Trophoblast cell (in vitro differentiated cells and primary cell): ENCODE results near the gene LILRB4.
"Not testable (repeated sequence)": the region's sequence is repeated elsewhere in the genome, so short reads cannot be mapped to it uniquely, and the experiment has no call there.

Experiments
- DNase-seq, 2 donors: peaks; one replicate each; pipeline ENCODE4 v3.0.0-alpha.2; 2016
- H2AFZ ChIP-seq: 2 replicates; pipeline ENCODE4 v1.6.1; 2013; ENCODE audit warnings: low read length, moderate library complexity, mild to moderate bottlenecking; ENCODE audit not compliant: insufficient read depth, poor library complexity
- H2AK5ac ChIP-seq: 2 replicates; pipeline ENCODE4 v1.6.1; 2013; ENCODE audit warnings: mild to moderate bottlenecking, low read length
- H2BK120ac ChIP-seq: 2 replicates; pipeline ENCODE4 v1.6.1; 2013; ENCODE audit warnings: low read length, mild to moderate bottlenecking, moderate library complexity; ENCODE audit not compliant: insufficient read depth, poor library complexity
- H2BK12ac ChIP-seq: 2 replicates; pipeline ENCODE4 v1.6.1; 2013; ENCODE audit warnings: mild to moderate bottlenecking, low read length, moderate library complexity
- H2BK5ac ChIP-seq: 2 replicates; pipeline ENCODE4 v1.6.1; 2013; ENCODE audit warnings: low read length, low read depth, moderate library complexity, mild to moderate bottlenecking; ENCODE audit not compliant: poor library complexity
- H3K14ac ChIP-seq: 2 replicates; pipeline ENCODE4 v1.6.1; 2013; ENCODE audit warnings: mild to moderate bottlenecking, low read length
- H3K18ac ChIP-seq: 2 replicates; pipeline ENCODE4 v1.6.1; 2013; ENCODE audit warnings: mild to moderate bottlenecking, low read length
- H3K23ac ChIP-seq: 2 replicates; pipeline ENCODE4 v1.6.1; 2013; ENCODE audit warnings: low read length
- H3K27ac ChIP-seq: 2 replicates; pipeline ENCODE4 v1.5.1; 2013; ENCODE audit warnings: low read depth, mild to moderate bottlenecking, inconsistent platforms, low read length, moderate library complexity
- H3K27me3 ChIP-seq: 2 replicates; pipeline ENCODE4 v1.6.1; 2013; ENCODE audit warnings: inconsistent platforms, mild to moderate bottlenecking, low read length, moderate library complexity; ENCODE audit not compliant: insufficient read depth
- H3K36me3 ChIP-seq, 2 experiments: 1 replicate in 1 of 2; 2 replicates in 1 of 2; pipeline ENCODE4 v1.6.1; 2013; ENCODE audit warnings: low read length in 2 of 2, mild to moderate bottlenecking in 2 of 2, moderate library complexity in 1 of 2; ENCODE audit not compliant: insufficient read depth in 2 of 2, control insufficient read depth in 1 of 2
- H3K4ac ChIP-seq: 2 replicates; pipeline ENCODE4 v1.6.1; 2013; ENCODE audit warnings: low read depth, mild to moderate bottlenecking, low read length, moderate library complexity
- H3K4me1 ChIP-seq, 2 experiments: 1 replicate in 1 of 2; 2 replicates in 1 of 2; pipeline ENCODE4 v1.6.1; 2013; ENCODE audit warnings: low read length in 2 of 2, mild to moderate bottlenecking in 2 of 2, moderate library complexity in 1 of 2; ENCODE audit not compliant: insufficient read depth in 2 of 2, control insufficient read depth in 1 of 2
- H3K4me2 ChIP-seq: 2 replicates; pipeline ENCODE4 v1.6.1; 2013; ENCODE audit warnings: inconsistent platforms, mild to moderate bottlenecking, low read length, moderate library complexity
- H3K4me3 ChIP-seq: 2 replicates; pipeline ENCODE4 v1.5.1; 2013; ENCODE audit warnings: mild to moderate bottlenecking, low read depth, low read length, inconsistent platforms
- H3K79me1 ChIP-seq: one replicate; pipeline ENCODE4 v1.6.1; 2013; ENCODE audit warnings: low read length
- H3K79me2 ChIP-seq: 2 replicates; pipeline ENCODE4 v1.6.1; 2013; ENCODE audit warnings: low read length, mild to moderate bottlenecking; ENCODE audit not compliant: control insufficient read depth, insufficient read depth, poor library complexity
- H3K9ac ChIP-seq: 2 replicates; pipeline ENCODE4 v1.6.1; 2013; ENCODE audit warnings: mild to moderate bottlenecking, low read length
- H3K9me3 ChIP-seq: 2 replicates; pipeline ENCODE4 v1.6.1; 2013; ENCODE audit warnings: low read depth, mild to moderate bottlenecking, control low read depth, inconsistent platforms, low read length; ENCODE audit not compliant: insufficient read depth
- H4K12ac ChIP-seq: 2 replicates; pipeline ENCODE4 v1.6.1; 2013; ENCODE audit warnings: low read depth, mild to moderate bottlenecking, low read length, moderate library complexity
- H4K8ac ChIP-seq: 2 replicates; pipeline ENCODE4 v1.6.1; 2013; ENCODE audit warnings: low read depth, mild to moderate bottlenecking, low read length, moderate library complexity
- H4K91ac ChIP-seq: one replicate; pipeline ENCODE4 v1.6.1; 2013; ENCODE audit warnings: low read depth, mild to moderate bottlenecking, low read length, moderate library complexity
- WGBS: extraction: QIAGEN DNeasy Blood & Tissue Kit; methylation state at CpG from one replicate; pipeline ENCODE4 v1.1.7; 2013; ENCODE audit warnings: missing lambda C conversion rate; ENCODE audit not compliant: insufficient read length, insufficient coverage; ENCODE audit errors: extremely low coverage; 5-methylcytosine and 5-hydroxymethylcytosine counted together

LILRB4 gene

GRCh38 chr19:54638683-54639082, 24.1 kb upstream of the LILRB4 start:
- no peak overlapping the region for H3K9ac ChIP-seq
- no peak overlapping the region for H3K23ac ChIP-seq
- DNase-seq: no peak
- WGBS: no CpG with 5 or more reads among the region's 18 CpGs
- no peak overlapping the region for H4K8ac ChIP-seq
- H2BK12ac ChIP-seq: no peak overlapping the region
- H3K27me3 ChIP-seq: peaks cover 2% of the 10 kb centered on the region
- no peaks in the 10 kb centered on the region for H3K79me1 ChIP-seq
- H3K4me1 ChIP-seq: no peaks in the 10 kb centered on the region
- H3K9me3 ChIP-seq: peaks cover 32% of the 10 kb centered on the region
- no peak overlapping the region for H3K4me3 ChIP-seq
- no peak overlapping the region for H3K27ac ChIP-seq
- no peak overlapping the region for H2AK5ac ChIP-seq
- no peak overlapping the region for H2BK5ac ChIP-seq
- H3K4me2 ChIP-seq: no peak overlapping the region
- no peaks in the 10 kb centered on the region for H3K36me3 ChIP-seq
- no peak overlapping the region for H4K12ac ChIP-seq
- H3K79me2 ChIP-seq: no peaks in the 10 kb centered on the region
- H3K14ac ChIP-seq: no peak overlapping the region
- no peak overlapping the region for H3K18ac ChIP-seq
- H3K4ac ChIP-seq: no peak overlapping the region
- no peak overlapping the region for H2BK120ac ChIP-seq
- H4K91ac ChIP-seq: no peak overlapping the region
- no peak overlapping the region for H2AFZ ChIP-seq

GRCh38 chr19:54642953-54643352, 19.8 kb upstream of the LILRB4 start:
- not testable (repeated sequence) for H3K4me1 ChIP-seq, H3K4me3 ChIP-seq, H3K36me3 ChIP-seq, H2BK5ac ChIP-seq, H3K23ac ChIP-seq, H2BK12ac ChIP-seq, H2AFZ ChIP-seq, H2BK120ac ChIP-seq, H3K79me2 ChIP-seq, H3K27me3 ChIP-seq, H4K12ac ChIP-seq, H2AK5ac ChIP-seq, H4K8ac ChIP-seq, H3K79me1 ChIP-seq, H3K9ac ChIP-seq, H3K4ac ChIP-seq, H3K18ac ChIP-seq, H4K91ac ChIP-seq, H3K4me2 ChIP-seq, H3K14ac ChIP-seq, H3K27ac ChIP-seq
- no CpG with 5 or more reads among the region's 5 CpGs for WGBS
- peak in 1 of 2 donors; percentile 14 for DNase-seq
- H3K9me3 ChIP-seq: peaks cover 19% of the 10 kb centered on the region

DNA sequence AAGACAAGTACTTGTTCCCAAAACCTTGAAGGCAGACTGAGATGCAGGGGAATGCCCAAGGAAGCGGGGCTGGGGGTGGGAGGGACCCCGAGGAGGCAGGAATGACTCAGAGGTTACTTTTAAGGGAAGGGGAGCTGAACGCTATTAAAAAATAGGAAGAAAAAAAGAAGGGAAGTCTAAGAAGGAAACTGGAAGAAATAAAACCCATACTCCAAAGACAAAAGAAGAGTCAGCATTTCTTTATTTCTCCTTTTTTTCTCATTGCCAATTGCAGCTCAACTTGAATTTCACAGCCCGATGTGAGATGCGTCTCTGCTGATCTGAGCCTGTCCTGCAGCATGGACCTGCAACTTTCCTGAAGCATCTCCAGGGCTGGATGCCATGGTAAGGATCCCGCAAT, 19.2 kb upstream of the LILRB4 start:
- not testable (repeated sequence) for DNase-seq

DNA sequence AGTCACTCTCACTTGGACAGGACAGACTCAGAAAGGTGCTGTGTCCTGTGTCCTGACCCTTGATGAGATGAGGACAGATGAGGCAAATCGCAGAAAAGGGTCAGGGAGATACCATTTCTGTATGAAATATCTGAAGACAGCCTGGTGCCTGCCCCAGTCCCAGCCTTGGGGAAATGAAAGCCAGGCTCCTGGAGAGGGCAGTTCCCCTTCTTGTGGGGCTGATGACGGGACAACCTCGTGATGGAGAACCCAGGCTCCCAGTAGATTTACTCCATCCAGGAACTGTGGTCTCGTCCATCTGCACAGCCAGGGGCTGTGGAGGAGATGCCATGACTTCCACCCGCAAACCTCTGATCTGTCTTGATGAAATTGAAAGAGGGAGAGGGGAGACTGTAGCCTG, 18.7 kb upstream of the LILRB4 start:
- Histone ChIP-seq H3K4ac (no peak overlapping the region), H3K4me3 (no peak overlapping the region), H2AK5ac (no peak overlapping the region), H3K4me2 (no peak overlapping the region), H2BK5ac (no peak overlapping the region), H3K23ac (no peak overlapping the region), H4K12ac (no peak overlapping the region), H2BK120ac (no peak overlapping the region), H3K9me3 (peaks cover 20% of the 10 kb centered on the region), H3K27ac (no peak overlapping the region), H4K8ac (no peak overlapping the region), H3K18ac (no peak overlapping the region), H3K9ac (no peak overlapping the region), H3K27me3 (no peaks in the 10 kb centered on the region), H3K14ac (no peak overlapping the region), H3K4me1 (no peaks in the 10 kb centered on the region), H2AFZ (no peak overlapping the region), H3K79me1 (no peaks in the 10 kb centered on the region), H4K91ac (no peak overlapping the region), H2BK12ac (no peak overlapping the region), H3K79me2 (no peaks in the 10 kb centered on the region), H3K36me3 (no peaks in the 10 kb centered on the region)
- DNase-seq: peak in 1 of 2 donors; percentile 27
- WGBS: no CpG with 5 or more reads among the region's 5 CpGs

More for the DNA sequence above, 19.2 kb upstream of the LILRB4 start:
- not testable (repeated sequence) for H3K4me1 ChIP-seq, H3K18ac ChIP-seq, H4K8ac ChIP-seq, H2AFZ ChIP-seq, H3K36me3 ChIP-seq, H3K4ac ChIP-seq, H3K9ac ChIP-seq, H2BK12ac ChIP-seq, H3K27ac ChIP-seq, H3K79me1 ChIP-seq, H2BK120ac ChIP-seq, H3K14ac ChIP-seq, H3K23ac ChIP-seq, H2BK5ac ChIP-seq, H3K4me3 ChIP-seq, H3K4me2 ChIP-seq, H2AK5ac ChIP-seq, H3K27me3 ChIP-seq, H4K91ac ChIP-seq, H3K79me2 ChIP-seq, H4K12ac ChIP-seq
- peaks cover 23% of the 10 kb centered on the region for H3K9me3 ChIP-seq
- no CpG with 5 or more reads among the region's 6 CpGs for WGBS
